ENCODE results near the gene SLC2A14. TPM values are rescaled to one million over a fixed set of nuclear protein-coding genes. Genes with fewer than 3 reads are reported as not detected.
A peak's percentile ranks its signal among the peaks of the same experiment; 100 is the strongest.
"Not testable (repeated sequence)": the region's sequence is repeated elsewhere in the genome, so short reads cannot be mapped to it uniquely, and the experiment has no call there.

SLC2A14 gene
- total RNA-seq, 1 experiment from 2014 or later = 0.13 TPM

DNA sequence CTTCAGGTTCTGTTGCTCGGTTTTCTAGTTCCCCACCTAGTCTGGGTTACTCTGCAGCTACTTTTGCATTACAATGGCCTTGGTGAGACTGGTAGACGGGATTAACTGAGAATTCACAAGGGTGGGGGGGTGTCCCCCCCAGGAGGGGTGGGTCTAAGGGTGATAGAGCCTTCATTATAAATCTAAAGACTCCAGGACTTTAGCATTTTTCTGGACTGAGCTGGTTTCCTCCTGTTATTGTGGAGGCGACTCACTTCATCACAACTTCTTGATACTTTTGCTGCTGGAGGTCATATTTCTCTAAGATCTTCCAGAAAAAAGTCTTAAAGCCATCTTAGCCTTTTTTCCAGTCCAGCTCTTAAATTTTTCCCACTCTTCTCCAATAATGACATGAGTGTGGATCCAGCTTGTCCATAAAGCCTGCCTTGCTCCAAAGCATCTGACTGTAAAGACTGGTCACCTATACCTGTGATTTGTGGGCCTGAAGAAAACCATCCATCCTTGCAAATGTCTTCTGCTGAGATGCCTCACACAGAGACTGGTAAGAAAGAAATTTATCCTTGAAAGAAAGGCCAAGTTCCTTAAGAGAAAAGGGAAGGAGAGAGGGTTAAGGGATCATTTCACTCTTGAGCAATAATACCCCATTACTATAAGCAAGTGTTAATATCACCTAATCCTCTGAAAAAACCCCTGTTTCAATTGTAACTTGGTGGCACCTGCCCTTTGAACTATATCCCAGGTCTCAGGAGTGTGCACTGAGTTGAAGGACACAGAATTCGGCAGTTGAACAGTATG is 19.7 kb upstream of the SLC2A14 start:
- POLR2A ChIA-PET (ENCODE audit: unreplicated experiment) = no interaction called here
- CTCF ChIA-PET = interaction anchor here (0.6 kb wide), 1 partner anchor 13 kb away, joined by 3 read pairs; no protein-coding TSS in a partner anchor
- H3K4me3 ChIP-seq = no peak overlapping the region
- H3K4me1 ChIP-seq (replicated peaks; ENCODE audit: insufficient read depth) = peaks cover 21% of the 10 kb centered on the region
- peaks cover 6% of the 10 kb centered on the region; the same call in 1 of the 2 replicates for H3F3A ChIP-seq (ENCODE audit: insufficient read depth, low read depth)
- H3K9me3 ChIP-seq (ENCODE audit: insufficient read depth, low read depth) = no peaks in the 10 kb centered on the region
- no peak overlapping the region for H3K27ac ChIP-seq
- intact Hi-C loops (cut with micrococcal nuclease; ENCODE audit: unreplicated experiment) = loop anchor here (5.0 kb wide), 1 partner anchor 35 kb away; no protein-coding TSS in a partner anchor
- no peak for TF ChIP-seq EZH2 (IDR thresholded peaks at IDR 0.05; ENCODE audit: low read depth)
- TF ChIP-seq, protein P1, sequence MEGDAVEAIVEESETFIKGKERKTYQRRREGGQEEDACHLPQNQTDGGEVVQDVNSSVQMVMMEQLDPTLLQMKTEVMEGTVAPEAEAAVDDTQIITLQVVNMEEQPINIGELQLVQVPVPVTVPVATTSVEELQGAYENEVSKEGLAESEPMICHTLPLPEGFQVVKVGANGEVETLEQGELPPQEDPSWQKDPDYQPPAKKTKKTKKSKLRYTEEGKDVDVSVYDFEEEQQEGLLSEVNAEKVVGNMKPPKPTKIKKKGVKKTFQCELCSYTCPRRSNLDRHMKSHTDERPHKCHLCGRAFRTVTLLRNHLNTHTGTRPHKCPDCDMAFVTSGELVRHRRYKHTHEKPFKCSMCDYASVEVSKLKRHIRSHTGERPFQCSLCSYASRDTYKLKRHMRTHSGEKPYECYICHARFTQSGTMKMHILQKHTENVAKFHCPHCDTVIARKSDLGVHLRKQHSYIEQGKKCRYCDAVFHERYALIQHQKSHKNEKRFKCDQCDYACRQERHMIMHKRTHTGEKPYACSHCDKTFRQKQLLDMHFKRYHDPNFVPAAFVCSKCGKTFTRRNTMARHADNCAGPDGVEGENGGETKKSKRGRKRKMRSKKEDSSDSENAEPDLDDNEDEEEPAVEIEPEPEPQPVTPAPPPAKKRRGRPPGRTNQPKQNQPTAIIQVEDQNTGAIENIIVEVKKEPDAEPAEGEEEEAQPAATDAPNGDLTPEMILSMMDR (conservative IDR thresholded peaks at IDR 0.05) = no peak
- no peaks in the 10 kb centered on the region for H3K27me3 ChIP-seq (ENCODE audit: insufficient read depth, low read depth)
- H4K20me1 ChIP-seq (ENCODE audit: insufficient read depth) = no peaks in the 10 kb centered on the region
- H3K36me3 ChIP-seq (ENCODE audit: low read depth) = no peaks in the 10 kb centered on the region
- H2AFZ ChIP-seq = no peak overlapping the region
- no peak for DNase-seq
- H3K79me2 ChIP-seq (ENCODE audit: low read depth) = no peaks in the 10 kb centered on the region
- H3K4me2 ChIP-seq = no peak overlapping the region
- no peaks in the 10 kb centered on the region for H3K9me2 ChIP-seq (ENCODE audit: insufficient read depth)
- BruUV-seq (replicated peaks) = no TSS peak

DNA sequence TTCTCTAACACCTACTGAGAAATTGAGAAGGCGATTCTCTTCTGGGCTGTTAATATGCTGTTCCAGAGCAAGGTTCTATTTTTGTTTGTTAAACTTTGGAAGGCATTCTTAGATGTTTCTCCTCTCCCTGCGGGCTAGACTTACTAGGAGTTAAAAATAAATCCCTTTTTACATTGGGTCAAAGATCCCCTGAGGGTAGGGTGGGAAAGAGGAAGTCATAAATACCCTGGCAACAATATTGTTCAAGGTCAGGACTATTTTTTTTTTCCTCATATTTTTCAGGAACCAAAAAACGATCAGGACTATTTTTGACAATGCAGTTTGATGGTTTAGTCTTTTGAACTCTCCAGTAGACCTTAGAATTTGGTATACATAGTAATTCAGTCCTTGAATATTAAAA is 12.0 kb upstream of the SLC2A14 start:
- ChIA-PET POLR2A (ENCODE audit: unreplicated experiment) (interaction anchor here (0.6 kb wide), 1 partner anchor 76 kb away, joined by 14 read pairs; no protein-coding TSS in a partner anchor), CTCF (interaction anchor here (0.7 kb wide), 1 partner anchor 118 kb away, joined by 4 read pairs; no protein-coding TSS in a partner anchor)
- intact Hi-C loops (cut with micrococcal nuclease; ENCODE audit: unreplicated experiment) = no loop called here
- no peak overlapping the region for H2AFZ ChIP-seq
- no peak overlapping the region for H3K4me2 ChIP-seq
- H3K9me3 ChIP-seq (ENCODE audit: insufficient read depth, low read depth) = no peaks in the 10 kb centered on the region
- DNase-seq = peak in 1 of 2 experiments; percentile 40
- no peaks in the 10 kb centered on the region for H4K20me1 ChIP-seq (ENCODE audit: insufficient read depth)
- no peaks in the 10 kb centered on the region for H3F3A ChIP-seq (ENCODE audit: insufficient read depth, low read depth)
- no peaks in the 10 kb centered on the region for H3K9me2 ChIP-seq (ENCODE audit: insufficient read depth)
- H3K79me2 ChIP-seq (ENCODE audit: low read depth) = no peaks in the 10 kb centered on the region
- no peaks in the 10 kb centered on the region for H3K36me3 ChIP-seq (ENCODE audit: low read depth)
- no peaks in the 10 kb centered on the region for H3K27me3 ChIP-seq (ENCODE audit: insufficient read depth, low read depth)
- no TSS peak for BruUV-seq (replicated peaks)
- no peak for TF ChIP-seq EZH2 (IDR thresholded peaks at IDR 0.05; ENCODE audit: low read depth)
- TF ChIP-seq, protein P1 (conservative IDR thresholded peaks at IDR 0.05) = no peak
- H3K4me1 ChIP-seq (replicated peaks; ENCODE audit: insufficient read depth) = peaks cover 9% of the 10 kb centered on the region
- H3K27ac ChIP-seq = no peak overlapping the region
- no peak overlapping the region for H3K4me3 ChIP-seq

DNA sequence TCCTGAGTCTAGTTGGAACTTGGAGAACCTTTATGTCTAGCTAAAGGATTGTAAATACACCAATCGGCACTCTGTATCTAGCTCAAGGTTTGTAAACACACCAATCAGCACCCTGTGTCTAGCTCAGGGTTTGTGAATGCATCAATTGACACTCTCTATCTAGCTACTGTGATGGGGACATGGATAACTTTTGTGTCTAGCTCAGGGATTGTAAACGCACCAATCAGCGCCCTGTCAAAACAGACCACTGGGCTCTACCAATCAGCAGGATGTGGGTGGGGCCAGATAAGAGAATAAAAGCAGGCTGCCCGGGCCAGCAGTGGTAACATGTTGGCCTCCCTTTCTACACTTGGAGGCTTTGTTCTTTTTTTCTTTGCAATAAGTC is 9.0 kb upstream of the SLC2A14 start:
- H3K27ac ChIP-seq; DNase-seq; H3F3A ChIP-seq (ENCODE audit: insufficient read depth, low read depth); H3K4me1 ChIP-seq (replicated peaks; ENCODE audit: insufficient read depth); BruUV-seq (replicated peaks); intact Hi-C loops (cut with micrococcal nuclease; ENCODE audit: unreplicated experiment); CTCF ChIA-PET; H3K9me3 ChIP-seq (ENCODE audit: insufficient read depth, low read depth); H3K4me3 ChIP-seq; H2AFZ ChIP-seq; H3K79me2 ChIP-seq (ENCODE audit: low read depth); H3K36me3 ChIP-seq (ENCODE audit: low read depth); H3K27me3 ChIP-seq (ENCODE audit: insufficient read depth, low read depth); H3K9me2 ChIP-seq (ENCODE audit: insufficient read depth); H3K4me2 ChIP-seq; H4K20me1 ChIP-seq (ENCODE audit: insufficient read depth): not testable (repeated sequence)
- POLR2A ChIA-PET (ENCODE audit: unreplicated experiment) = interaction anchor here (0.7 kb wide), 1 partner anchor 163 kb away, joined by 4 read pairs; no protein-coding TSS in a partner anchor

DNA sequence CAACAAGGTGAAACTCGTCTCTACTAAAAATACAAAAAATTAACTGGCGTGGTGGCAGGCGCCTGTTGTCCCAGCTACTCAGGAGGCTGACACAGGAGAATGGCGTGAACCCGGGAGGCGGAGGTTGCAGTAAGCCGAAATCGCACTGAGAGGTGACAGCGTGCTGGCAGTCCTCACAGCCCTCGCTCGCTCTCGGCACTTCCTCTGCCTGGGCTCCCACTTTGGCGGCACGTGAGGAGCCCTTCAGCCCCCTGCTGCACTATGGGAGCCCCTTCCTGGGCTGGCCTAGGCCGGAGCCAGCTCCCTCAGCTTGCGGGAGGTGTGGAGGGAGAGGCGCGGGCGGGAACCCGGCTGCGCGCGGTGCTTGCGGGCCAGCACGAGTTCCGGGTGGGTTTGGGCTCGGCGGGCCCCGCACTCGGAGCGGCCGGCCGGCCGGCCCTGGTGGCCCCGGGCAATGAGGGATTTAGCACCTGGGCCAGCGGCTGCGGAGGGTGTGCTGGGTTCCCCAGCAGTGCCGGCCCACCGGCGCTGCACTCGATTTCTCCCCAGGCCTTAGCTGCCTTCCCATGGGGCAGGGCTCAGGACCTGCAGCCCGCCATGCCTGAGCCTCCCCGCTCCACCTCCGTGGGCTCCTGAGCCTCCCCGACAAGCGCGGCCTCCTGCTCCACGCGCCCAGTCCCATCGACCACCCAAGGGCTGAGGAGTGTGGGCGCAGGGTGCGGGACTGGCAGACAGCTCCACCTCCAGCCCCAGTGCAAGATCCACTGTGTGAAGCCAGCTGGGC is 8.4 kb upstream of the SLC2A14 start:
- H4K20me1 ChIP-seq (ENCODE audit: insufficient read depth); H3K4me3 ChIP-seq; H3K4me2 ChIP-seq; H3K36me3 ChIP-seq (ENCODE audit: low read depth); H3K79me2 ChIP-seq (ENCODE audit: low read depth); BruUV-seq (replicated peaks); H3K9me2 ChIP-seq (ENCODE audit: insufficient read depth); H3K27me3 ChIP-seq (ENCODE audit: insufficient read depth, low read depth); H3K4me1 ChIP-seq (replicated peaks; ENCODE audit: insufficient read depth); CTCF ChIA-PET; H2AFZ ChIP-seq; DNase-seq; intact Hi-C loops (cut with micrococcal nuclease; ENCODE audit: unreplicated experiment); H3K9me3 ChIP-seq (ENCODE audit: insufficient read depth, low read depth); H3F3A ChIP-seq (ENCODE audit: insufficient read depth, low read depth); H3K27ac ChIP-seq: not testable (repeated sequence)
- POLR2A ChIA-PET (ENCODE audit: unreplicated experiment) = interaction anchor here (0.7 kb wide), 1 partner anchor 162 kb away, joined by 4 read pairs; no protein-coding TSS in a partner anchor

All from PC-9 (cell line).